HG03060 (cell line): ENCODE measurements around the gene ELP4.
A peak's percentile ranks its signal among the peaks of the same experiment; 100 is the strongest.

Source experiments
- ATAC-seq: cut with Tn5 transposase; IDR thresholded peaks from one replicate; pipeline ENCODE4 v1.9.1; 2021; ENCODE audit warnings: low read depth, moderate number of reproducible peaks; ENCODE audit not compliant: unreplicated experiment

The ELP4 gene

GRCh38 chr11:31807799-31808667, 298.5 kb downstream of the ELP4 start:
- no peak for ATAC-seq

- ATAC-seq: no peak
Observed at GRCh38 chr11:31808721-31809540, 299.4 kb downstream of the ELP4 start.

- no peak for ATAC-seq
Observed at GRCh38 chr11:31809541-31809856, 299.9 kb downstream of the ELP4 start.

- ATAC-seq: no peak
Observed at GRCh38 chr11:31809857-31810778, 300.6 kb downstream of the ELP4 start.

- ATAC-seq: peak; percentile 59
Observed at GRCh38 chr11:31810779-31811647, 301.4 kb downstream of the ELP4 start, which contains the start of gene PAX6. Gene PAX6, minus strand, starts transcription at chr11:31811322. Its CDS starts 4,911 bp downstream, at chr11:31806411.

GRCh38 chr11:31812383-31813381, 303.1 kb downstream of the ELP4 start:
- ATAC-seq: no peak

- ATAC-seq: no peak
Observed at GRCh38 chr11:31813391-31814175, 304.0 kb downstream of the ELP4 start.

- no peak for ATAC-seq
Observed at GRCh38 chr11:31814176-31814868, 304.8 kb downstream of the ELP4 start.

GRCh38 chr11:31815711-31816467, 306.3 kb downstream of the ELP4 start:
- no peak for ATAC-seq

- no peak for ATAC-seq
Observed at GRCh38 chr11:31816468-31817053, 307.0 kb downstream of the ELP4 start.

- no peak for ATAC-seq
Observed at GRCh38 chr11:31817054-31817620, 307.6 kb downstream of the ELP4 start.

- no peak for ATAC-seq
Observed at GRCh38 chr11:31817621-31818424, 308.3 kb downstream of the ELP4 start.

GRCh38 chr11:31818425-31818755, 308.8 kb downstream of the ELP4 start:
- ATAC-seq: no peak

GRCh38 chr11:31818874-31819331, 309.3 kb downstream of the ELP4 start:
- ATAC-seq: no peak
